WI38 (cell line): ENCODE results near the gene HEYL.

Experiments
- H3K4me3 ChIP-seq: 2 replicates; pipeline ENCODE4 v1.5.1; 2011; ENCODE audit warnings: low read depth, mild to moderate bottlenecking, control low read depth, low read length
- TF ChIP-seq, protein P1 (sequence below): IDR thresholded peaks from 2 replicates; pipeline ENCODE4 v1.5.1; 2012; ENCODE audit warnings: low read depth, mild to moderate bottlenecking, control low read depth, low read length

The HEYL gene

DNA sequence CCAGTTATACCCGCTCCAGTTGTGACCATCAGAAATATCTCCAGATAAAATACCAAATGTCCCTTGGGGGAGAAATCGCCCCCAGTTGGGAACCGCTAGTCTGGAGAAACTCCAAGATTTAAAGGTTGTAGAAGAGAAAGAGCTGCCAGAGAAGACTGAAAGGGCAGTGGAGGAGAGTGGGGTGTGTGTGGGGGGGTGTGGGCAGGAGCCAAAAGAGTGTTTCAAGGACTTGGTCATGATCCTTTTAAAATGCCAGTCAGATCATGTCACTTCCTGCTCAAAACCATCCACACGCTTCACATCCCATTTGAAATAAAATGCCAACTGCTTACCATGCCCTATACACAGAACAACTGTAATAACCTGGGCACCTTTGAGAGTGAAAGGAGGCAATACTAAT is 3.4 kb upstream of the HEYL start:
- H3K4me3 ChIP-seq, result no peak overlapping the region

DNA sequence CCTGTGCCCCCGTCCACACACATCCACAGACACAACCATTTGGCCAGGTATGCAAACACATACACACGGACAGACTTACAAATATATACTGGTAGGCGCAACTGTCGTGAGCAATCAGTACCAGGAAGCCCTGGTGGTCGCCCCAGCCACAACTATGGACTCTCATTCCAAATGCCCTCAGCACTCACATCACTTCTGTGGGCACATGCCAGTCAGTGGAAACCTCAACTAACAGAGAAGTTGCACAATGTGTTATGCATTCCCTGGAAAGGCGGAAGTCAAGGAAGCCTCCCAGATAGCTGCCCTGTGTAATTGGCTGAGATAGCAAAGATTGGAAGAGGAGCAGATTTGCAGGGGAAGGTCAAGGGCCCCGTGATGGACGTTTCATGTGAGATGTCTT is 1.4 kb upstream of the HEYL start:
- no peak overlapping the region for H3K4me3 ChIP-seq
- TF ChIP-seq, protein P1, sequence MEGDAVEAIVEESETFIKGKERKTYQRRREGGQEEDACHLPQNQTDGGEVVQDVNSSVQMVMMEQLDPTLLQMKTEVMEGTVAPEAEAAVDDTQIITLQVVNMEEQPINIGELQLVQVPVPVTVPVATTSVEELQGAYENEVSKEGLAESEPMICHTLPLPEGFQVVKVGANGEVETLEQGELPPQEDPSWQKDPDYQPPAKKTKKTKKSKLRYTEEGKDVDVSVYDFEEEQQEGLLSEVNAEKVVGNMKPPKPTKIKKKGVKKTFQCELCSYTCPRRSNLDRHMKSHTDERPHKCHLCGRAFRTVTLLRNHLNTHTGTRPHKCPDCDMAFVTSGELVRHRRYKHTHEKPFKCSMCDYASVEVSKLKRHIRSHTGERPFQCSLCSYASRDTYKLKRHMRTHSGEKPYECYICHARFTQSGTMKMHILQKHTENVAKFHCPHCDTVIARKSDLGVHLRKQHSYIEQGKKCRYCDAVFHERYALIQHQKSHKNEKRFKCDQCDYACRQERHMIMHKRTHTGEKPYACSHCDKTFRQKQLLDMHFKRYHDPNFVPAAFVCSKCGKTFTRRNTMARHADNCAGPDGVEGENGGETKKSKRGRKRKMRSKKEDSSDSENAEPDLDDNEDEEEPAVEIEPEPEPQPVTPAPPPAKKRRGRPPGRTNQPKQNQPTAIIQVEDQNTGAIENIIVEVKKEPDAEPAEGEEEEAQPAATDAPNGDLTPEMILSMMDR, result no peak

More for the DNA sequence above, 3.4 kb upstream of the HEYL start:
- TF ChIP-seq, protein P1, result no peak

DNA sequence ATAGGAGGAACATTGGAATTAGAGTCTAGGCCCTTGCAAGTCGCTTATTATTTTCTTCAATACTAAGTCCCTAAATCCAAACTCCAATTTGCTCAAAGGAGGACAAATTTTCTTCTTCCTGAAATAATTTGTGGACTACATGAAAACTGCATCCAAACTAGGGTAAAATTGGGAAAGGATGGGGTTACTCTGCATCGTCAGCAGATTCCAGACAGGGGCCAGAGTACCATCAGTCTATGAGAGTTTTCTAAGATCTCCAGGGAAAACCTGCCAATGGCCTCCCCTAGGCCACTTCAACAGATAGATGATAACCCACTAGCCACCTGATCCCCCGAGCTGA is 508 bp downstream of the HEYL start:
- peak overlapping the region; percentile 27; the same call in 1 of the 2 replicates for H3K4me3 ChIP-seq
- TF ChIP-seq, protein P1, result no peak

DNA sequence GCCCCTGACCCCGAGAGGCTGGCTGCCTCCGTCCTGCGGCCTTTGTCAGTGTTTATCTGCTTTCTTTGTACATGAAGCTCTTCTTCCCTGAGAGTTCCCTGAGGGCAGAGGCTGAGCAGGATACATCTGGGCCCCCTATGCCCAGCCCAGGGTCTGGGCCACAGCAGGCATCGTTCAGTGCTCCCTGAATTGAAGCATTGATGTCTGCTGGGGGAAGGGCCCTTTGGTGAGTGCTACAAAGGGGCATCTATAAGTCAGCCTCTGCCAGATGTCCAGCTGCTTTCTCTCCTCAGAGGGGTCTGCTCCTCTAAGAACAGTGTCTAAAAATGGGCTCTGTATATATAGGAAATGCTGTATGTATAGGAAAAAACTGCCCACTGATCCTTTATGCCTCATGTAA is 2.1 kb downstream of the HEYL start:
- TF ChIP-seq, protein P1, result no peak
- H3K4me3 ChIP-seq, result no peak overlapping the region

DNA sequence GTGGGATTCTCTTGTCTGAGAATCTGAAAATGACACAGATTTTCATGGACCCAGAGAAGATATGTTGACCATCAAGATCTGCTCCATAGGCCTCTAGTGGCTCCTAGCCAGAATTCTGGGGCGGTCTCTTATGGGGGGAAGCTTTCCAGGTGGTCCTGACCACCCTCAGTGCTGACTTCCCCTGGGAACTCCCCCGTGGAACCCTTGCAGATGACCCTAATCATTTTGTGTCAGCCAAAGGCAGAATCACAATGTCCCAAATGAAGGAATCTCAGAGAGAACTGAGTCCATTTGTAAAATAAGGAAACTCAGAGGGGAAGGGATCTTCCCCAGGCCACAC is 3.6 kb downstream of the HEYL start:
- H3K4me3 ChIP-seq, result no peak overlapping the region

DNA sequence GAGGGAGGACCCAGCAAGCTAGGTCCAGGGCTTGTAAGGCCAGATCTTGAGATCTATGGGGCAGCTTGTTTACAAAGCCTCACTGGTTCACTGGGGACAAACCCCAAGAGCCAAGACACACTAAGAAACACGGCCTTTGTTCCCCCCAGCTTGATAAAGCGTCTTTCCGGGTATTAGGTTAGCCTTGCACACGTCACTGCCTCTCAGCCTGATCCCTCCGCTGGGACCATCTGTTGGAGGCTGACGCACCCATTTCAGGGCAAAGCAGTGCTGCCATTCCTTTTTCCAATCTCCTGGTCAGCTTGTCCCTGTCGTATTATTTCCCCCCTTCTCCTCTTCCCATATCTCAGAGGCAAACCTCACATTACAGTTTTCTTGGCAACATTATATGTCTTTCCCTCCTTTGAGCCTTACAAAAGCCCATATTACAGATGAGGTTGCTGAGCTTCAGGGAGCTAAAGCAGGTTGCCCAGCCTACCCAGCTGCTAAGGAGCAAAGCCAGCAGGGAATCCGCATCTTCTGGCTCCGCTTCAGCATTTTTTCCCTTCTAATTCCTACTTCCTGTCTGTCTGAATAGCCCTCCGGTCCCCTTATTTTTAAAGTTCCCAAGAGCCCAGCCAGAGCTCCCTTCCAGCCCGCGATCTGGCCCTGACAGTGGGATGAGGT is 4.1 kb downstream of the HEYL start:
- H3K4me3 ChIP-seq, result no peak overlapping the region
- TF ChIP-seq, protein P1, result no peak

More for the DNA sequence above, 3.6 kb downstream of the HEYL start:
- TF ChIP-seq, protein P1, result no peak

DNA sequence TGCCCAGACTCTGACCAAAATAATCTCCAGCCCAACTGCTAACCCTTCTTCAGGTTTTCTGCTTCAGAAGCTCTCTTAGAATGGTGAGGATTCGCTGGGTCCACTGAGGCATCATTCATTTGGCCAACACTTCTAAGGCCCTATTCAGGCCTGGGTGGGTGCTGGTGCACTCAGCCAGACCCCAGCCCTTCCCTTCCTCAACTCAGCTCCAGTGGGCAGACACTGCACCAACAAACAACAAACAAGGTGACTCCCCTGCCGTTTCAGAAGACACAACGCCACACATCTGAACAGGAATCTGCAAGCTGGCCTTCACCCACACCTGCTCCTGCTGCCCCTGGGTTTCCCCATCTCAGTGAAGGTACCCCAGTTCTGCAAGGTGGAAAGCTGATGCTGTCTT is 6.0 kb downstream of the HEYL start:
- TF ChIP-seq, protein P1, result no peak
- peak overlapping the region; percentile 39 for H3K4me3 ChIP-seq
